ENCODE measurements around the gene HOOK1. TPM values are rescaled to one million over a fixed set of nuclear protein-coding genes. Genes with fewer than 3 reads are reported as not detected.
A peak's percentile ranks its signal among the peaks of the same experiment; 100 is the strongest.

HOOK1 gene
- total and polyA plus RNA-seq, 2 of the 13 experiments (the other 11 are each of a cell fraction or from before 2014, with no cell fraction given): 11.3 to 24.2 TPM

DNA sequence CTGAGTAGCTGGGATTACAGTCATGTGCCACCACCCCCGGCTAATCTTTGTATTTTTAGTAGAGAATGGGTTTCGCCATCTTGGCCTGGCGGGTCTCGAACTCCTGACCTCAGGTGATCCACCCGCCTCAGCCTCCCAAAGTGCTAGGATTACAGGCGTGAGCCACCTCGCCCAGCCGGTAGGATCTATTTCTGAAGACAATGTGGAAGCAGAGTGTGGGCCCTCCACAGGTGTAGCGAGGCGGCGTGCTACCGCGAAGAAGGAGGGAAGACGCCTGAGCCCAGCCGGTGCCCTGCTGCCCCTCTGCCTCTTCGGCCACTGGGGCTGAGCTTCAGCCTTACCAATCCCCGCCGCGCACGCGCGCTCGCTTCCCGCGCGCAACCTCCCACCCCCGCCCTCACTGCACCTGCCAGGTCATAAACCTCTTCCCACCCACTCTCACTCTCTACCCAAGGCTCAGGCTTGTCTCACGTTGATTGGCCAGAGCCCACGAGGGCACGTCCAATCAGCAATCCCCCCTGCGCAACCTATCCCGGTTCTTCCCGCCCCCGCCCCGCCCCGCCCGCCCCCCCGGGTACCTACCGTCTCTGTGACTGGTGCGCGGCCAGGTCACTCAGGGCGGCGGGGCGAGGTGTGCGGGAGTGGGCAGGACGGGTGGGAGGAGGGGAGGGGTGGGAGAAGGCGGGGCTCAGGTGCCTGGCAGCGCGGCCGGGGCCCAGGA, 409 bp upstream of the HOOK1 start (continued):
- TF ChIP-seq, protein P1, sequence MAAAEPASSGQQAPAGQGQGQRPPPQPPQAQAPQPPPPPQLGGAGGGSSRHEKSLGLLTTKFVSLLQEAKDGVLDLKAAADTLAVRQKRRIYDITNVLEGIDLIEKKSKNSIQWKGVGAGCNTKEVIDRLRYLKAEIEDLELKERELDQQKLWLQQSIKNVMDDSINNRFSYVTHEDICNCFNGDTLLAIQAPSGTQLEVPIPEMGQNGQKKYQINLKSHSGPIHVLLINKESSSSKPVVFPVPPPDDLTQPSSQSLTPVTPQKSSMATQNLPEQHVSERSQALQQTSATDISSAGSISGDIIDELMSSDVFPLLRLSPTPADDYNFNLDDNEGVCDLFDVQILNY (CRISPR knock-in tag; conservative IDR thresholded peaks at IDR 0.05): peak; percentile 33; the same call in 1 of the 2 replicates
- TF ChIP-seq GATA4 (IDR thresholded peaks at IDR 0.05; ENCODE audit: borderline replicate concordance, low read depth): 0 out of 2 replicates have a peak, but pooled peaks have one; percentile 16
- no peak for TF ChIP-seq HMG20B (CRISPR knock-in tag; conservative IDR thresholded peaks at IDR 0.05)
- 0 out of 2 replicates have a peak, but pooled peaks have one; percentile 34 for TF ChIP-seq ZNF567 (CRISPR knock-in tag; IDR thresholded peaks at IDR 0.05; ENCODE audit: borderline replicate concordance)
- TF ChIP-seq GABPA (IDR thresholded peaks at IDR 0.05; ENCODE audit: low read depth, low read length): no peak
- TF ChIP-seq GABPA (CRISPR knock-in tag; IDR thresholded peaks at IDR 0.05; ENCODE audit: low read depth): no peak
- TF ChIP-seq ZNF253 (CRISPR knock-in tag; IDR thresholded peaks at IDR 0.05; ENCODE audit: borderline replicate concordance): no peak
- no peak for TF ChIP-seq ZBTB42 (CRISPR knock-in tag; IDR thresholded peaks at IDR 0.05)
- TF ChIP-seq TEAD3 (CRISPR knock-in tag; optimal IDR thresholded peaks at IDR 0.05; ENCODE audit: borderline replicate concordance): peak; percentile 33
- TF ChIP-seq, protein P2, sequence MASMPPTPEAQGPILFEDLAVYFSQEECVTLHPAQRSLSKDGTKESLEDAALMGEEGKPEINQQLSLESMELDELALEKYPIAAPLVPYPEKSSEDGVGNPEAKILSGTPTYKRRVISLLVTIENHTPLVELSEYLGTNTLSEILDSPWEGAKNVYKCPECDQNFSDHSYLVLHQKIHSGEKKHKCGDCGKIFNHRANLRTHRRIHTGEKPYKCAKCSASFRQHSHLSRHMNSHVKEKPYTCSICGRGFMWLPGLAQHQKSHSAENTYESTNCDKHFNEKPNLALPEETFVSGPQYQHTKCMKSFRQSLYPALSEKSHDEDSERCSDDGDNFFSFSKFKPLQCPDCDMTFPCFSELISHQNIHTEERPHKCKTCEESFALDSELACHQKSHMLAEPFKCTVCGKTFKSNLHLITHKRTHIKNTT (CRISPR knock-in tag; IDR thresholded peaks at IDR 0.05): no peak
- 0 out of 2 replicates have a peak, but pooled peaks have one; percentile 65 for TF ChIP-seq GTF3A (CRISPR knock-in tag; conservative IDR thresholded peaks at IDR 0.05)
- TF ChIP-seq ZFAT (CRISPR knock-in tag; conservative IDR thresholded peaks at IDR 0.05): no peak
- TF ChIP-seq, protein P3, sequence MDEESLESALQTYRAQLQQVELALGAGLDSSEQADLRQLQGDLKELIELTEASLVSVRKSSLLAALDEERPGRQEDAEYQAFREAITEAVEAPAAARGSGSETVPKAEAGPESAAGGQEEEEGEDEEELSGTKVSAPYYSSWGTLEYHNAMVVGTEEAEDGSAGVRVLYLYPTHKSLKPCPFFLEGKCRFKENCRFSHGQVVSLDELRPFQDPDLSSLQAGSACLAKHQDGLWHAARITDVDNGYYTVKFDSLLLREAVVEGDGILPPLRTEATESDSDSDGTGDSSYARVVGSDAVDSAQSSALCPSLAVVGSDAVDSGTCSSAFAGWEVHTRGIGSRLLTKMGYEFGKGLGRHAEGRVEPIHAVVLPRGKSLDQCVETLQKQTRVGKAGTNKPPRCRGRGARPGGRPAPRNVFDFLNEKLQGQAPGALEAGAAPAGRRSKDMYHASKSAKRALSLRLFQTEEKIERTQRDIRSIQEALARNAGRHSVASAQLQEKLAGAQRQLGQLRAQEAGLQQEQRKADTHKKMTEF (CRISPR knock-in tag; IDR thresholded peaks at IDR 0.05): 0 out of 2 replicates have a peak, but pooled peaks have one; percentile 17
- TF ChIP-seq, protein P4, sequence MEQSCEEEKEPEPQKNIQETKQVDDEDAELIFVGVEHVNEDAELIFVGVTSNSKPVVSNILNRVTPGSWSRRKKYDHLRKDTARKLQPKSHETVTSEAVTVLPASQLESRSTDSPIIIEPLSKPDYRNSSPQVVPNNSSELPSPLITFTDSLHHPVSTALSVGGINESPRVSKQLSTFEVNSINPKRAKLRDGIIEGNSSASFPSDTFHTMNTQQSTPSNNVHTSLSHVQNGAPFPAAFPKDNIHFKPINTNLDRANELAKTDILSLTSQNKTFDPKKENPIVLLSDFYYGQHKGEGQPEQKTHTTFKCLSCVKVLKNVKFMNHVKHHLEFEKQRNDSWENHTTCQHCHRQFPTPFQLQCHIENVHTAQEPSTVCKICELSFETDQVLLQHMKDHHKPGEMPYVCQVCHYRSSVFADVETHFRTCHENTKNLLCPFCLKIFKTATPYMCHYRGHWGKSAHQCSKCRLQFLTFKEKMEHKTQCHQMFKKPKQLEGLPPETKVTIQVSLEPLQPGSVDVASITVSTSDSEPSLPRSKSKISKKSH (CRISPR knock-in tag; IDR thresholded peaks at IDR 0.05; ENCODE audit: borderline replicate concordance): peak; percentile 78; the same call in 1 of the 2 replicates
- TF ChIP-seq CSRNP1 (CRISPR knock-in tag; IDR thresholded peaks at IDR 0.05): no peak
- TF ChIP-seq, protein P5, sequence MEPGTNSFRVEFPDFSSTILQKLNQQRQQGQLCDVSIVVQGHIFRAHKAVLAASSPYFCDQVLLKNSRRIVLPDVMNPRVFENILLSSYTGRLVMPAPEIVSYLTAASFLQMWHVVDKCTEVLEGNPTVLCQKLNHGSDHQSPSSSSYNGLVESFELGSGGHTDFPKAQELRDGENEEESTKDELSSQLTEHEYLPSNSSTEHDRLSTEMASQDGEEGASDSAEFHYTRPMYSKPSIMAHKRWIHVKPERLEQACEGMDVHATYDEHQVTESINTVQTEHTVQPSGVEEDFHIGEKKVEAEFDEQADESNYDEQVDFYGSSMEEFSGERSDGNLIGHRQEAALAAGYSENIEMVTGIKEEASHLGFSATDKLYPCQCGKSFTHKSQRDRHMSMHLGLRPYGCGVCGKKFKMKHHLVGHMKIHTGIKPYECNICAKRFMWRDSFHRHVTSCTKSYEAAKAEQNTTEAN (CRISPR knock-in tag; conservative IDR thresholded peaks at IDR 0.05): no peak
- TF ChIP-seq ZBTB38 (CRISPR knock-in tag; IDR thresholded peaks at IDR 0.05): peak; percentile 67
- TF ChIP-seq, protein P6, sequence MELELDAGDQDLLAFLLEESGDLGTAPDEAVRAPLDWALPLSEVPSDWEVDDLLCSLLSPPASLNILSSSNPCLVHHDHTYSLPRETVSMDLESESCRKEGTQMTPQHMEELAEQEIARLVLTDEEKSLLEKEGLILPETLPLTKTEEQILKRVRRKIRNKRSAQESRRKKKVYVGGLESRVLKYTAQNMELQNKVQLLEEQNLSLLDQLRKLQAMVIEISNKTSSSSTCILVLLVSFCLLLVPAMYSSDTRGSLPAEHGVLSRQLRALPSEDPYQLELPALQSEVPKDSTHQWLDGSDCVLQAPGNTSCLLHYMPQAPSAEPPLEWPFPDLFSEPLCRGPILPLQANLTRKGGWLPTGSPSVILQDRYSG (CRISPR knock-in tag; IDR thresholded peaks at IDR 0.05): no peak
- TF ChIP-seq ZC3H4 (CRISPR knock-in tag; IDR thresholded peaks at IDR 0.05; ENCODE audit: borderline replicate concordance): no peak

Measured in HepG2 (cell line).